OCI-LY1 (cell line): ENCODE measurements around the gene RNPEPL1.

ENCODE experiments used
- H2AFZ ChIP-seq: fragments of 200-600 bp; sonication (generic), shearing (Covaris generic); 2 replicates; pipeline ENCODE4 v1.6.0; 2014; ENCODE audit warnings: antibody characterized with exemption, mild to moderate bottlenecking, low read length
- H3F3A ChIP-seq: fragments of 200-600 bp; sonication (generic), shearing (Covaris generic); 2 replicates; pipeline ENCODE4 v1.6.0; 2014; ENCODE audit warnings: mild to moderate bottlenecking, antibody characterized with exemption, low read length, moderate library complexity; ENCODE audit not compliant: insufficient read depth
- H3K27ac ChIP-seq: fragments of 200-600 bp; sonication (generic); 2 replicates; pipeline ENCODE4 v1.5.1; 2014; ENCODE audit warnings: low read length, mixed run types, mild to moderate bottlenecking, low read depth; ENCODE audit not compliant: poor library complexity, severe bottlenecking
- H3K27me3 ChIP-seq: fragments of 200-600 bp; sonication (generic); 2 replicates; pipeline ENCODE4 v1.6.0; 2014; ENCODE audit warnings: antibody characterized with exemption, mild to moderate bottlenecking, low read length, moderate library complexity; ENCODE audit not compliant: insufficient read depth
- H3K36me3 ChIP-seq: fragments of 200-600 bp; sonication (generic); 2 replicates; pipeline ENCODE4 v1.6.1; 2014; ENCODE audit warnings: mild to moderate bottlenecking, antibody characterized with exemption, low read length, moderate library complexity, mixed read lengths; ENCODE audit not compliant: insufficient read depth
- H3K4me1 ChIP-seq: fragments of 200-600 bp; sonication (generic); 2 replicates; pipeline ENCODE4 v1.5.1; 2014; ENCODE audit warnings: mild to moderate bottlenecking, low read length, moderate library complexity; ENCODE audit not compliant: insufficient read depth, severe bottlenecking
- H3K4me2 ChIP-seq: fragments of 200-600 bp; sonication (generic), shearing (Covaris generic); 2 replicates; pipeline ENCODE4 v1.6.1; 2014; ENCODE audit warnings: low read length
- H3K4me3 ChIP-seq: fragments of 200-600 bp; sonication (generic); 2 replicates; pipeline ENCODE4 v1.5.1; 2014; ENCODE audit warnings: low read length, low read depth, mild to moderate bottlenecking, mixed read lengths; ENCODE audit not compliant: poor library complexity, severe bottlenecking
- H3K79me2 ChIP-seq: fragments of 200-600 bp; shearing (Covaris generic); 2 replicates; pipeline ENCODE4 v1.6.1; 2016; ENCODE audit warnings: mixed run types, low read length, mixed read lengths; ENCODE audit not compliant: insufficient read depth
- H3K9ac ChIP-seq: fragments of 200-600 bp; sonication (generic), shearing (Covaris generic); 2 replicates; pipeline ENCODE4 v1.6.1; 2014; ENCODE audit warnings: mild to moderate bottlenecking, low read length, mixed read lengths
- H3K9me2 ChIP-seq: fragments of 200-600 bp; sonication (generic), shearing (Covaris generic); 2 replicates; pipeline ENCODE4 v1.6.1; 2014; ENCODE audit warnings: low read depth, mild to moderate bottlenecking, low read length, mixed read lengths
- H3K9me3 ChIP-seq: fragments of 200-600 bp; shearing (Covaris generic); 2 replicates; pipeline ENCODE4 v1.6.1; 2014; ENCODE audit warnings: low read length, mixed read lengths
- H4K20me1 ChIP-seq: fragments of 200-600 bp; sonication (generic), shearing (Covaris generic); 2 replicates; pipeline ENCODE4 v1.6.0; 2016; ENCODE audit warnings: mild to moderate bottlenecking, low read length; ENCODE audit not compliant: insufficient read depth
- CTCF ChIP-seq: fragments of 200-600 bp; sonication (generic), shearing (Covaris generic); IDR thresholded peaks from 2 replicates; pipeline ENCODE4 v1.5.1; 2017; ENCODE audit warnings: mild to moderate bottlenecking, antibody characterized with exemption, low read length, moderate library complexity, mixed read lengths
- EZH2 ChIP-seq: fragments of 200-600 bp; sonication (generic), shearing (Covaris generic); IDR thresholded peaks from 2 replicates; pipeline ENCODE4 v1.8.0; 2017; ENCODE audit warnings: borderline replicate concordance, mixed run types, mild to moderate bottlenecking, antibody characterized with exemption, low read length, moderate library complexity, mixed read lengths

Gene RNPEPL1

GRCh38 chr2:240589850-240590525, 21.7 kb downstream of the RNPEPL1 start:
- Histone ChIP-seq H3K36me3 (peaks cover 8% of the 10 kb centered on the region; the same call in 1 of the 2 replicates), H3K4me3 (no peak overlapping the region), H3F3A (no peaks in the 10 kb centered on the region), H3K9ac (no peak overlapping the region), H3K4me2 (no peak overlapping the region), H3K4me1 (peaks cover 24% of the 10 kb centered on the region), H3K9me3 (no peaks in the 10 kb centered on the region), H4K20me1 (no peaks in the 10 kb centered on the region), H3K27me3 (no peaks in the 10 kb centered on the region), H3K79me2 (peaks cover 6% of the 10 kb centered on the region; the same call in 1 of the 2 replicates), H2AFZ (no peak overlapping the region), H3K27ac (no peak overlapping the region), H3K9me2 (no peaks in the 10 kb centered on the region)
- TF ChIP-seq EZH2 = no peak
- TF ChIP-seq CTCF = no peak

GRCh38 chr2:240590681-240591111, 22.4 kb downstream of the RNPEPL1 start:
- H3K9me2 ChIP-seq = no peaks in the 10 kb centered on the region
- no peaks in the 10 kb centered on the region for H4K20me1 ChIP-seq
- no peaks in the 10 kb centered on the region for H3K27me3 ChIP-seq
- H2AFZ ChIP-seq = no peak overlapping the region
- H3K4me2 ChIP-seq = no peak overlapping the region
- H3K79me2 ChIP-seq = peaks cover 6% of the 10 kb centered on the region; the same call in 1 of the 2 replicates
- H3K4me1 ChIP-seq = peaks cover 17% of the 10 kb centered on the region
- H3K4me3 ChIP-seq = no peak overlapping the region
- no peak overlapping the region for H3K9ac ChIP-seq
- no peaks in the 10 kb centered on the region for H3K9me3 ChIP-seq
- H3K27ac ChIP-seq = no peak overlapping the region
- H3K36me3 ChIP-seq = peaks cover 8% of the 10 kb centered on the region; the same call in 1 of the 2 replicates
- TF ChIP-seq EZH2 (no peak), CTCF (no peak)
- H3F3A ChIP-seq = no peaks in the 10 kb centered on the region

GRCh38 chr2:240591226-240591625, 22.9 kb downstream of the RNPEPL1 start:
- Histone ChIP-seq H2AFZ (no peak overlapping the region), H3K36me3 (peaks cover 8% of the 10 kb centered on the region; the same call in 1 of the 2 replicates), H3K79me2 (peaks cover 6% of the 10 kb centered on the region; the same call in 1 of the 2 replicates), H3K4me3 (no peak overlapping the region), H3K27me3 (no peaks in the 10 kb centered on the region), H3K4me2 (no peak overlapping the region), H3K27ac (no peak overlapping the region), H3K9ac (no peak overlapping the region), H3K9me3 (no peaks in the 10 kb centered on the region), H3K4me1 (peaks cover 17% of the 10 kb centered on the region), H3F3A (no peaks in the 10 kb centered on the region), H4K20me1 (no peaks in the 10 kb centered on the region), H3K9me2 (no peaks in the 10 kb centered on the region)
- TF ChIP-seq EZH2 = no peak
- no peak for TF ChIP-seq CTCF
